GM13976 (cell line): Measurements from ENCODE around the gene ACER2.
A peak's percentile ranks its signal among the peaks of the same experiment; 100 is the strongest.
"Not testable (repeated sequence)": the region's sequence is repeated elsewhere in the genome, so short reads cannot be mapped to it uniquely, and the experiment has no call there.

Experiments
- DNase-seq: peaks from one replicate; pipeline ENCODE4 v3.0.0; 2012; ENCODE audit warnings: low spot score
- CTCF ChIP-seq: IDR thresholded peaks from 2 replicates; pipeline ENCODE4 v1.5.1; 2012; ENCODE audit warnings: borderline replicate concordance, mild to moderate bottlenecking; ENCODE audit not compliant: insufficient read depth; ENCODE audit errors: extremely low read depth, missing control alignments, control extremely low read depth
- in situ Hi-C: fragments of 300-500 bp; cut with MboI; formaldehyde crosslinking; loops from one replicate; pipeline ENCODE4 v1.12.0; 2022; ENCODE audit warnings: low sequenced_read_pairs, mixed read lengths, inconsistent platforms; ENCODE audit not compliant: unreplicated experiment

The ACER2 gene

GRCh38 chr9:19431361-19432171 lies 22.8 kb downstream of the ACER2 start:
- in situ Hi-C loops: no loop called here
- no peak for DNase-seq
- TF ChIP-seq CTCF: no peak

DNA sequence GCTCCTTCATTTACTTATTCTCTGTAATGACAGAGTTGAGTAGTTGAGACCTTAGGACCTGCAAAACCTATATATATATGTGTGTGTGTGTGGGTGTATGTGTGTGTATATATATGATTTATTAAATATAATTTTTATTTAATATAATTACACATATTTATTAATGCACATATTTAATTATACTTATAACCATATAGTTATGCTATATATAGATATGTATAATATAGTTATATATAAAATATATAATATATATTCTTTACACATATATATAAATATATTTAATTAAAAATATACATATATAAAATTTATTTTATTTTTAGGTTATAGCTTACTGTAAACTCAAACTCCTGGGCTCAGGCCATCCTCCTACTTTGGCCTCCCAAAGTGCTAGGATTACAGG lies 23.7 kb downstream of the ACER2 start:
- TF ChIP-seq CTCF: no peak
- no peak for DNase-seq
- in situ Hi-C loops: no loop called here

GRCh38 chr9:19433729-19434128 lies 24.9 kb downstream of the ACER2 start:
- DNase-seq, in situ Hi-C loops: not testable (repeated sequence)

DNA sequence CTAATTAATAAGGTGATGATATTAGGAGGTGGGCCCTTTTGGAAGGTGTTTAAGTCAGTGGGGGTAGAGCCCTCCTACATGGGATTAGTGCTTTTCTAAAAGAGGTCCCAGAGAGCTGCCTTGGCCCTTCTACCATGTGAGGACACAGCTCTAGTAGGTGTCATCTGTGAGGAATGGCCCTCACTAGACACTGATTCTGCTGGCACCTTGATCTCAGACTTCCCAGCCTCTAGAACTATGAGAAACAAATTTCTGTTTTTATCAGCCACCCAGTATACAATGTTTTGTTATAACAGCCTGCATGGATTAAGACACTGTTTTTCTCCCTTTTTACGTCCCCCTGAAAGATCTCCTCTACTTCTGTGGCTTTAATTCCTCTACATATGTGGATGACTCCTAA lies 31.6 kb downstream of the ACER2 start:
- no peak for TF ChIP-seq CTCF
- in situ Hi-C loops: no loop called here
- no peak for DNase-seq

DNA sequence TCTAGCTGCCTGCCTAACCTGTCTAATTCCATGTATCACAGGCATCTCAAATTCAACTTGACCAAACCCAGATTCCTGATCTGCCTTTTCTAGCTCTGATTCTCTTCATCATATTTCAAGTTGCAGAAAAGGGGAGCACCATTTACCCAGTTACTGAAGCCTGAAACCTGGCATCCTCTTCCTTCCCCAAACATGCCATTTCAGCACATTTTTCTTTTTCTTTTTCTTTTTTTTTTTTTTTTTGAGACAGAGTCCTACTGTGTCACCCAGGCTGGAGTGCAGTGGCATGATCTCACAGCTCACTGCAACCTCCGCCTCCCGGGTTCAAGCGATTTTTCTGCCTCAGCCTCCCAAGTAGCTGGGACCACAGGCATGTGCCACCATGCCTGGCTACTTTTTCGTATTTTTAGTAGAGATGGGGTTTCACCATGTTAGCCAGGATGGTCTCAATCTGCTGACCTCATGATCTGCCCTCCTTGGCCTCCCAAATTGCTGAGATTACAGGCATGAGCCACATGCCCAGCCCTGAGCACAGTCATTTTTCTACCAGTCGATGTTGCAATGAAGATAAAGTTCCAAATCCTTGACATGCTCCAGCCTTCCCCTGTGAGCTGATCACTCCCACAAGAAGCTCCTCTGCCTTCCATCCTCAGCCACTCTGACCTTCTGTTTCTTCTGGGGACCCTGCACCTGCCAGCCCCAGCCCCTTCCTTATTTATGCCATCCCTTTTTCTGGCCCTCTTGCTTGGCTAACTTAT lies 32.2 kb downstream of the ACER2 start:
- in situ Hi-C loops: no loop called here
- no peak for DNase-seq
- no peak for TF ChIP-seq CTCF

GRCh38 chr9:19441730-19442129 lies 32.9 kb downstream of the ACER2 start:
- in situ Hi-C loops: no loop called here
- peak; percentile 76 for DNase-seq
- TF ChIP-seq CTCF: no peak

GRCh38 chr9:19442240-19442639 lies 33.4 kb downstream of the ACER2 start:
- no peak for DNase-seq
- in situ Hi-C loops: no loop called here
- no peak for TF ChIP-seq CTCF
